ENCODE results near the gene SNX30.

The SNX30 gene

DNA sequence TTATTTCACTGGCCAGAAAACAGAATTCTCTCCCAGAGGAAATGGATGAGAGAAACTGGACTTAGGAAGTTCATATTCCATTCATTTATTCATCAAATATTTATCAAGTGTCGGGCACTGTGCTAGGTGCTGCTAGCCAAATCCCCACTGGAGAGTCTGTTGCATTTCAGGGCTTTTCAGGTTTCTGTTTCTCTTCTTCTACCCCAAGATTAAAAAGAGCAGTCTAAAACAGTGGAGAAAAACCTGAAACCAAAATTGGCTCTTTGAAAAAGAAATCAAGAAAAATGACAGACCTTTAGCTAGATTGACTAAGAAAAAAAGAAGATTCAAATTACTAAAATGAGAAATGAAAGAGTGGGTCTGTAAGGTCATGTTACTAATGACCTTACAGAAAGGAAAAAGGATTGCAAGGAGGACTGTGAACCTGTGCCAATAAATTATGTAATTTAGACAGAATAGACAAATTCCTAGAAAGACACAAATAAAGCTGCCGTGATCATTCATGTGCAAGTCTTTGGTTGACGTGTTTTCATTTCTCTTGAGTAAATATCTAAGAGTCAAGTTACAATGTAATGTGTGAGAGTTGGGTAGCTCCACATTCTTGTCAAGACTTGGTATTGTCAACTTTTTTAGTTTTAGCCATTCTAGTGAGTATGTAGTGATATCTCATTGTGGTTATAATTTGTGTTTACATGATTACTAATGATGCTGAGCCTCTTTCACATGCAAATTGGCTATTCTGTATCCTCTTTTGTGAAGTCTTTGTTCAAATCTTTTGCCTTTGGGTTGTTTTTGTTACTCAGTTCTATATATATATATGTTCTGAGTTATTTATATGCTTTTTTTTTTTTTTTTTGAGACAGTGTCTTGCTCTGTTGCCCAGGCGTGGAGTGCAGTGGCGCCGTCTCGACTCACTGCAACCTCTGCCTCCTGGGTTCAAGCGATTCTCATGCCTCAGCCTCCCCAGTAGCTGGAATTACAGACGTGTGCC is 23.7 kb downstream of the SNX30 start:
- DNase-seq = no peak

DNA sequence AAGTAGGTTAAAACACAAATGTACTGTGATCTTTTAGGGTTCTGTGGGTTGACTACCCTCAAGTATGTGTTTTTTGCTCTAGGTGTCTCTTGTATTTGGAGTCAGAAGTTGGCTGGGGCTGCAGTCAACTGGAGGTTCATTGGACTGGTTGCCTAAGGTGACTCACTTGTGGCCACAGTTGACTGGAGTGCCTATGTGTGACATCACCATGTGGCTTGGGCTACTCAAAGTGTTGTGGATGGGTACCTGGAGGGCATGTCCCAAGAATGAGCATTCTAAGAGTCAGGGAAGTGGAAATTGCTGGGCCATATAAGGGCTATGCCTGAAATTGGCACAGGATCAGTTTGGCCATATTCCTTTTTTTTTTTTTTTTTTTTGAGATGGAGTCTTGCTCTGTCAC is 27.4 kb downstream of the SNX30 start:
- in situ Hi-C loops (cut with MboI; ENCODE audit: low pct_unique_long_range_greater_than_20kb, low sequenced_read_pairs) = no loop called here

More for the DNA sequence above, 23.7 kb downstream of the SNX30 start:
- in situ Hi-C loops (cut with MboI; ENCODE audit: low pct_unique_long_range_greater_than_20kb, low sequenced_read_pairs) = no loop called here

DNA sequence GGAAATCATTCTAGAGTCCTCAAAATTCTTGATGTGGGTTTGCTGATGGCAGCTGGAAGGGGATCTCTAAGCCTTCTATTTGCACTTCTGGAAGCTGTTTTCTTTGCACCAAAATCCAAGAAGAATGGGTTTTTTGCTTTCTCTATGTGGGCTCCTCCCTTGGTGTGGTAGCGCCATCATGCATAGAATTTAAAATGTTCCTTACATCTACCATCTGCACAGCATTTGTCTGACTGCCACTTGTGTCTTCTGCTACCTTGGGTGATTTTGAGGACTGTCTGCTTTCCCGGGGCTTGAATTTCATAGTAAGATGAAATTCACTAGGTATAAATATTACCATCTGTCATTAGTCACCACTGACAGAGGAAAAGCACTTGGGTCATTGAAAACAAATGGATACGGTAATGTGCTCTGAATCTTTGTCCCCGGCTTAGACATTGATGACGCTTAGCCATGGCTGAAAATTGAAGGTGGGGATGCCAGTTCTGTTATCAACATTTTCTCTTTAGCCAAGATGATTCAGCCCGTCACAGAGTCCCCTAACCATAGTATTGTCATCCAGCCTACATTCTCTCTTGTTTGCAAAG is 30.0 kb downstream of the SNX30 start:
- in situ Hi-C loops (cut with MboI; ENCODE audit: low pct_unique_long_range_greater_than_20kb, low sequenced_read_pairs) = no loop called here
- DNase-seq = no peak

More for the DNA sequence above, 27.4 kb downstream of the SNX30 start:
- no peak for DNase-seq

DNA sequence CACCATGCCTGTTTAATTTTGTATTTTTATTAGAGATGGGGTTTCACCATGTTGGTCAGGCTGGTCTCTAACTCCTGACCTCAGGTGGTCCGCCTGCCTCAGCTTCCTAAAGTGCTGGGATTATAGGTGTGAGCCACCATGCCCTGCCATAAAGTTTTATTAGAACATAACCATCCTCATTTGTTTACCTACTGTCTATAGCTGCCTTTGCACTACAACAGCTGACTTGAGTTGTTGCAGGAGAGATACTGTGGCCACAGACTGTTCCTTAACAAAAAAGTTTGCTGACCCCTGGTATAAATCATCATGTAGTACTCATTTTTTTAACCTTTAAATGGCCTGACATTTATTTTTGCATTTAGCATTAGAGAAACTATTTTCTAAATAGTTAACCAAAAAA is 31.7 kb downstream of the SNX30 start:
- DNase-seq = no peak
- in situ Hi-C loops (cut with MboI; ENCODE audit: low pct_unique_long_range_greater_than_20kb, low sequenced_read_pairs) = no loop called here

DNA sequence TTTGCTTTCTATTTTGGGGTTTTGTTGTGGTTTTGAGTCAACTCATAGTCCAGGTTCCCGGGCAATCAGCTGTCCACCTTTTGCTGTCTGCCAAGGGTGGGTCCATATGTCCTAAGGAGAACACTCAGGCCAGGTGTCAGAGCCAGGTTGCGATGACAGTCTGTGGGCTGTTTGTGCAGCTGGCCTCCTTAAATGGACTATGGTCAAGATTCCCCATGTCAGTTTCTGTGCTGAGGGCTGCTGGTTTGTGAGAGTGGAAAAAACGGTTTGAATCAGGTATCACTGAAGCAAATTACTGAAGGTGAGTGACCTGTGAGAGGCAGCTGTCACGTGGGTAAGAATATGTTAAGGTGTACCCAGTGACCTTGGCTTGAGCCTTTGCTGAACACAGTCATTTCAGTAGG is 33.0 kb downstream of the SNX30 start:
- in situ Hi-C loops (cut with MboI; ENCODE audit: low pct_unique_long_range_greater_than_20kb, low sequenced_read_pairs) = no loop called here
- DNase-seq = no peak

DNA sequence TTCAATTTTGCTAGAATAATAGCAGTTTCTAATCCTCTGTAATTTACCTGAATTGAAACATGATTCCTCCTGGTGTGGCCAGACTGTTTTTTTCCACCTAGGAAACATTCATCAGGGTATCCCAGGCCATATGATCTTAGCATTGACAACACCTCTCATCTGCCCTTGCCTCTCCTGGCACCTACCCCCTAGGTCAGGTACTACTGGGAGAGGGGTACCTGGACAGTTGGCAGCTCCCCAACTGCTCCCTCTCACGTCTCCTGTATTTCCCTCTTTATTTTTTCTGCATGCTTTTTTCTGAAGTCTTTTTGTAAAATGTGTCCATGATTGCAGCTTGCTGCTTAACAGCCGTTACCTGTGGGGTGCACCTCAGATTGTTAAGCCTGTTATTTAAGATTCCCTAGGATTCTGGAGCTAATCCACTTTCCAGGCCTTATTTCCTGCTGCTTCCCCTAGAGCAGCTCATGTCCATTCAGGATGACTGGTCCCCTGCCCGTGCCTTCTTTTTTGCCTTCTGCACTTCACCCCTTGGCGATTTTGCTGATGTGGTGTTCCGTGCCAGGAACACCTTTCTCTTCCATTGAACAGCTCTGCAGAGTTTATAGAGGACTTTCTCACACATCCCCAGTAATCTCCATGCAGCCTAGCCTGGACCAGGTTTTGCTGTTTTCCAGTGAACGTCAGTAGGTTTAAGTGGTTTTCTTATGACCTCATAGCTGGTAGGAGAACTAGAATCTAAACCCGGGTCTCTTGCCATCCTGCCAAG is 33.6 kb downstream of the SNX30 start:
- DNase-seq = no peak
- in situ Hi-C loops (cut with MboI; ENCODE audit: low pct_unique_long_range_greater_than_20kb, low sequenced_read_pairs) = no loop called here

DNA sequence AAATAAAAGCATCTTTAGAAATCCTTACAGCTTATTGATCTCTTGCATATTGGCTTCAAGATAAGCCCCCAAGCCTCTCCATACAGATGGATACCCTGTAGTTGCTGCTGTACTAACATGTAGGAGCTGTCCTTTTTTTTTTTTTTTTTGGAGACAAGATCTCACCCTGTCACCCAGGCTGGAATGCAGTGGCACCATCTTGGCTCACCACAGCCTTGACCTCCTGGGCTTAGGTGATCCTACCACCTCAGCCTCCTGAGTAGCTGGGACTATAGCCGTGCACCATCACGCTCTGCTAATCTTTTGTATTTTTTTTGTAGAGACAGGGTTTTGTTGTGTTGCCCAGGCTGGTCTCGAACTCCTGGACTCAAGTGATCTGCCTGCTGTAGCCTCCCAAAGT is 35.4 kb downstream of the SNX30 start:
- in situ Hi-C loops (cut with MboI; ENCODE audit: low pct_unique_long_range_greater_than_20kb, low sequenced_read_pairs) = no loop called here
- no peak for DNase-seq

DNA sequence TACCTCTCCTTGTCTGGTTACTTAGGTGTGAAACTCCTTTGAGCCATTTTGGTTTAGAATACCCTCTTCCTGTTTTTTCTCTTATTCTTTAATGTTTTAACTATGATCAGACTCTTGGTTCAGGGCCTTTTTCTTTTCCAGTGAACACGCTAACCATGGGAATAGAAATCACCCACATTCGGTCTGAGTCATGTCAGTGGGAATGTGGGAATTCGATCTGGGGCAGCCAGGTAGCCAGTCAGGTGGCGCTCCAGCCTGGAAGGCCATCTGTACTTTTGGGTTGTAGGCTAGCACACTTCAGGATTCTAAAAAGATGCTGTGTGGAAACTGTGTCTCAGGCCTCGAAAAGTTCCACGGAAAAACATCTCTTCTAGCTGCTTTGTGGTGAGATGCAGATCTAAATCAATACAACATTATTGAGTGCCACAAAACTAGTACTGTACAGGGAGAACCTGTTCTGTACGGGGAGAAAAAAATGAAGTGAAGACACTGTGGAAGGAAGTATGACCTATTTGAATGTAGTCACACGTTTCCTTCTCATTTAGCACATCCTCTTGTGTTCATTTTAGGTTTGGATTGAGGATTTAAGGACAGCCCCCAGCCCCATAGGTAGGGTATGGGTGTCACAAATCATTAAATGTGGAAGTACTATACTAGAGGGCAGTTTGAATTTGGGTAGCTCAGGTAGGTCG is 36.4 kb downstream of the SNX30 start:
- DNase-seq = no peak
- in situ Hi-C loops (cut with MboI; ENCODE audit: low pct_unique_long_range_greater_than_20kb, low sequenced_read_pairs) = no loop called here

DNA sequence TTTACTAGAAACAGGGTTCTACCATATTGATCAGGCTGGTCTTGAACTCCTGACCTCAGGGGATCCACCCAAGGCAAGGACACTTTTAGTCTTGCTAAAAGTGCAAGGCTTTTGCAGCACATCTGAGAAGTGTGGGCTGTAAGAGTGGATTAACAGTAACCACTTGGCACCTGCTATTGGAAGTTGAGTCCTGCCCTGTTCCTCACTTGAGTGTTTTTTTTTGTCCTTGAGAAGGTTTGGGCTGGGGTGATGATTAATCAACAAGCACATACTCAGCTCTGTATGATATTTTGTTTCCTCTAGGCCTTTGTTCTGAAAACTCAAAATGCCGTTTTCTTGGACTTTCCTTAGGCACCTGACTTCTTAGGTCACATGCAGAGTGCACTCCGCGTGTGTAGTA is 37.4 kb downstream of the SNX30 start:
- in situ Hi-C loops (cut with MboI; ENCODE audit: low pct_unique_long_range_greater_than_20kb, low sequenced_read_pairs) = no loop called here
- no peak for DNase-seq

DNA sequence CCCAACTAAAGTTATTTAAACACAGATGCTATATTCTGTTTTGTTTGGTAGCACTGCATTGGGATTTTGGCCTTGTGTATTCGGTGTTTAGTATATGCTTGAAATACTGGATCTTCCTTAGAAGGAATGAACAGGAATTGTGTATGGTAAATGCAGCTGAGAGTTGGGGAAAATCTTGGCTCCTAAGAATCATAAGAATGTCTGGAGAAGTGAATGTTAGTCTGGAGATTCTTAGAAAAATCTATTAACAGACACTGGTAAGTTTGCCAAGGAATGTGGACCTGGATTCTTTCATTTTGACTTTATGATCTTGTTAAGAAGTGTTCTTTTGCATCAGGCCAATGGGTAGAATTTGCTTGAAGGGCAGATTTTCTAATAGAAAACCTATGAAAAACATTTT is 38.9 kb downstream of the SNX30 start:
- DNase-seq = no peak
- in situ Hi-C loops (cut with MboI; ENCODE audit: low pct_unique_long_range_greater_than_20kb, low sequenced_read_pairs) = no loop called here

DNA sequence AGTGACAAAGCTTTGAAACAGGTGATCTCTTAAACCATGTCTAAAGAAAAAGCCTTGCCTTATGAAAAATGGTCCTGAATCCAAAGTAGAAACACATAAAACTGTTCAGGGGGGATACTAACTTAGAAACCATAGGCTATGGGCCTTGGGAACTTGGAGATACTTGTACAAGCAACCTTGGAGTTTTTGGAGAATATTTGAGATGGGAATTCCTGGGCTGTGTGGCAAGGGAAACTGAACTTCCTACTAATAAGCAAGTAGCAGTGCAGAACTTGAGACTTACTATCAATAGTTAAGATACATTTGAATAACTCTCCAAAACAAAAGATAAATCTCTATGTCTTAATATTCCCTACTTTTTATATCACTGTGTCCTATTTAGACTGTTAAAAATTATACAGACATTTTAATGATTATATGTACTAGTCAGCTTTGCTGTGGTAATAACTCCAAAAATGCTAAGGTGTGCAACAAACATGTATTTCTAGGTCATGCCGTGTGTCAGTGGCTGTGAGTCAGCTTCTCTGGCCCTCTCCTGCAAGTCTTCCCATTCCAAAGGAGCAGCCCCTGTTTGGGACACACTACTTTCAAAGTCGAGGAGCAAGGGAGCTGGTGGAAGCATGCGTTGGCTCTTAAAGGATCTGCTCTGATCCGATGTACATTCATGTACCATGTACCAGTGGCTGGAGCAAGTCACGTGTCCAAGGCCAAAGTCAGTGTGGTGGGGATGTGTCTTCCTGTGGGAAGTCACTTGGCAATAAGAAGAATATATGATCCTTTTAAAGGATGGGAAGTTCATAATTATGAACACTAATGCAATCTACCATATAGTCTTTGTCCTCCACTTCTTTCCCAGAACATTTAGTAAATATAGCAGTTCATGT is 39.6 kb downstream of the SNX30 start:
- in situ Hi-C loops (cut with MboI; ENCODE audit: low pct_unique_long_range_greater_than_20kb, low sequenced_read_pairs) = no loop called here
- no peak for DNase-seq

DNA sequence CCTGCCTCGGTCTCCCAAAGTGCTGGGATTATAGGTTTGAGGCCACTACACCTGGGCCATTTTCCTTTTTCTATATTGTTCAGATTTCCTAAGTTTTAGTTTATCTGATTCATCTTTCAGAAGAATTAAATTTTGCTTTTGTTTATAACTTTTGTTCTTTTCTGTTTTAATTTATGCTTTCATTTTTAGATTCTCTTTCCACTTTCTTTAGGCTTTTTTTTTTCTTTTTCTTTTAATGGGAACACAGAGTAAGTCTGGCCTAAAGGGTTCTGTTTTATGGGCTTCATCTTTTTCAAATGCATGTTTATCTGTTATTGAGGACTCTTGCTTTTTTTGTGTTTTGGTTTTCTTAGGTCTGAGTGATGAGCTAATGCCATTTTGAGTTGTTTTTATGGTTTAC is 42.1 kb downstream of the SNX30 start:
- DNase-seq = no peak
- in situ Hi-C loops (cut with MboI; ENCODE audit: low pct_unique_long_range_greater_than_20kb, low sequenced_read_pairs) = no loop called here

DNA sequence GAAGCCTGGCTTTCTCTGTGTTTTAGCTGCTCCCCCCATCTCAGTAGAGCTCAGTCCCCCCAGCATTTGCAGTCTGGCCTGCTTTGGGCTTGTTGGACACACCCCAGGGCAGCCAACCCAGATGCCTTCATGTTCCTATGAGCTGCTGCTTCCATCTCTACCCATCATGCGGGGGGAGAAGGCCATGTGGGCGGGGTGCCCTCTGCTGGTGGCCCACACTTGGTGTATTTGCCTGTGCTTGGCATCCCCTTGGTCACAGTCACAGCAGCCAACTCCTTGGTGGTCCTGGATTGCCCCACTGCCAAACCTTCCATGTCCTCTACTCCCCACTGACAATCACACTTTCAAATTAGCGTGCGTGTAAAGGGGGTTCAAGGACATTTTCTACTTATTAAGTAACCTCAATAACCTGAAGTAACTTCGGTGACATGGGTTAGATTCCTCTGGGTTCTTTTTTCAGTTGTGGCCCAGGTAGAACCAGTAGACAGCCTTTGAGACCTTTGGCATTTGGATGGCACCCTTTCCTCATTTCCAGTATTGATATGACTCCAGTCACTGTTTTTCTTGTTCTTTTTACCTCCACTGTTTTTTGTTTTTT is 42.8 kb downstream of the SNX30 start:
- DNase-seq = peak; percentile 83
- in situ Hi-C loops (cut with MboI; ENCODE audit: low pct_unique_long_range_greater_than_20kb, low sequenced_read_pairs) = no loop called here

DNA sequence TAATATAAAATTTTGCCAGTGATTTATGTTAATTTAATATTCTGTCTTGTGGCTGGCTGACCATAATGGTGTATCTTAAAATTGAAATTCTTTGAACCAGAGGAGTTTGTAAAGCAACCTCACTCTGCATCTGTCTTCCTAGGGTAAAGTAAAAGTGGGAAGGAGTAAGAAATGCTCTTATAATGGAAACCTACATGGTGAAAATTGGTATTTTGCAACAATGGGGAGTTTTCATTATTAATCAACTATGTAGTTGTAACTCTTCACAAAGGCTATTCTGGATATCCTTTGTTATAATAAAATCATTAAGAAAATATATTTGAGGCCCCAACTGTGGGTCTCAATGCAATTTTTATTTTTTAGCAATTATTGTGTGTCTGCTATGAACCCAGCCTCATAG is 44.2 kb downstream of the SNX30 start:
- DNase-seq = no peak
- in situ Hi-C loops (cut with MboI; ENCODE audit: low pct_unique_long_range_greater_than_20kb, low sequenced_read_pairs) = no loop called here

DNA sequence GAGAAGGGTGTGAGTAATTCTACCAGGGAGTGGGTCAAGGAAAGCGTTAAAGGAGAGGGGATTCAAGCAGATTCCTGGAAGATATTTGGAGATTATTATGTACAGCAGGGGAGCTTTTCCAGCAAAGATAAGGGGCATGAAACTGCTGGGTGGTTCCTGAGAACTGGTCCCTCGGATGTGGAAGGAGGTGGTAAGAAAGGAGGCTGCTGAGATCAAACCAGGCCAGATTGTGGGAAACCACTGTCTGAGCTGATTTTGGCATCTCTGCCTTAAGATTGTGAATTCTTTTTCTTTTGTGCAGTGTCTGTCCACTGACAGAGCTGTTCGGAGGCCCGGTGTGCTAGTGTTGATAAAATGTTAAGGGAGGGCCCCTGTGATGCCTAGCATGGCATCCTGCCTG is 45.4 kb downstream of the SNX30 start:
- in situ Hi-C loops (cut with MboI; ENCODE audit: low pct_unique_long_range_greater_than_20kb, low sequenced_read_pairs) = no loop called here
- no peak for DNase-seq

DNA sequence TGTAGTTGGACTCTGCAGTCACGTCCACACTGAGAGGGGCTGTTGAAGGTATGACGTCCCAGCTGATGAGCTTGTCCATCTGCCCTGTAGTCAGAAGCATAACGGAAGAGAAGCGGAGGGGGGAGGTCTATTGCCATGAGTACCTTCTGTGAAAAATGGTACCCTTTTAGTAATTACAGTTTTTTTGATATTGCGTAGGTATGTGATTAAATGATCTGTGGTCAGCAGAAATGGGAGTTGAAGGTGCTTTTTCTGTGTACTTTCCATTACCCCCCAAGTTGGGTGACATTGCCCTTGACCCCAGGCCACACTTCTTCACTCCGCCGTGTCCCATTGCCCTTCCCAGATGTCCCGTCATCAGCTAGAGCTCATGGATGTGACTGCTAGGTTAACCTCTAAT is 45.9 kb downstream of the SNX30 start:
- in situ Hi-C loops (cut with MboI; ENCODE audit: low pct_unique_long_range_greater_than_20kb, low sequenced_read_pairs) = no loop called here
- no peak for DNase-seq

DNA sequence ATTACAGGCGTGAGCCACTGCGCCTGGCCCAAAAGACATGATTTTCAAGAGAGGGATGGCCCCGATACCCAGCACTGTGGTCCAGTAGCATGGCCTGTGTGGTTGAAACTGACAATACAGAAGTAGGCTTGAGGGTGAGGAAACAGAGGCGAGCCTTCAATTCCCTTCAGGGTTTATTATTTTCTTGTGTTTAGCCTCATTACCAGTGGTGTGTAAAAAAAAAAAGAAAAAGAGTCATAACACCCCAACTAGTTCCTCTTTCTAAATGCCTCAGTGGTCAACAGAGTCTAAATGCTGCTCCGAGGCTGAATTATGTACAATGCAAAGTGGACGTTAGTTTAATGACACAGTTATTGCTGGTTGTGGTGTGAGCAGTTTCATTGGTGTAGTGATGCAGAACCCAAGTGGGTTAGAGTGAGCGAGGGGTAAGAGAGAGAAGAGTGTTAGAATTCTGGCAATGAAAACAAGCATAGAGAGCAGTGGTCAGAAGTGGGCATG is 58.8 kb downstream of the SNX30 start:
- in situ Hi-C loops (cut with MboI; ENCODE audit: low pct_unique_long_range_greater_than_20kb, low sequenced_read_pairs) = no loop called here
- peak; percentile 83 for DNase-seq

DNA sequence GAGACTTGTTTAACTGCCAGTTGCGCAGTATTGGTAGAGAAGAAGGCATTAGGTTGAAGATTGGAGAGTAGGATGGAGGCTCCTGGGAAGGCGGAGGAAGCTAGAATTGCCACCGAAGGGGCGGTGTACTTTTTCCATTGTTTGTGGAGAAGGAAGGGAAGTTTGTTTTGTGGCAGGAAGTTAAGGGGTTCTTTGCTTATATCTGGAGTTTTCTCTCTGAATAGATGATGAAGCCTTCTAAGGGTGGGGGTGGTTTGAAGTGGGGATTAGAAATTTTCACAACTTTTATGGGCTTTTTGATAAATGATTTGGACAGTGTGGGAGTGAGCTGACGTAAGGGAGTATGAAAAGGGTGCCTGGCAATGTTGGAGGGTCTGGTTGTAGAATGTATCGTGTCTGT is 59.3 kb downstream of the SNX30 start:
- DNase-seq = no peak
- in situ Hi-C loops (cut with MboI; ENCODE audit: low pct_unique_long_range_greater_than_20kb, low sequenced_read_pairs) = no loop called here
